ENCODE measurements around the gene TMEM79. TPM values are rescaled to one million over a fixed set of nuclear protein-coding genes. Genes with fewer than 3 reads are reported as not detected.

The TMEM79 gene
- total RNA-seq (3.2 TPM), polyA plus RNA-seq (6.3 TPM)

- 85% methylated on average over 7 of the region's 7 CpGs for WGBS
- Histone ChIP-seq H3K27ac (ENCODE audit: low read depth) (peak within 1 kb of the TSS; percentile 5), H3K4me1 (ENCODE audit: insufficient read depth) (no peaks in the 10 kb centered on the region), H3K4me3 (ENCODE audit: low read depth, low read length) (peak within 1 kb of the TSS; percentile 91), H3K36me3 (ENCODE audit: insufficient read depth) (no peaks in the 10 kb centered on the region)
- DNase-seq (ENCODE audit: extremely low spot score), result no peak
These were observed at the start of gene TMEM79 for GRCh38 chr1:156284112-156284511. Gene TMEM79, plus strand, starts transcription at chr1:156284325. Its CDS starts 902 bp downstream, at chr1:156285227.

GRCh38 chr1:156236164-156236563 is 48.0 kb upstream of the TMEM79 start:
- Histone ChIP-seq H3K4me3 (ENCODE audit: low read depth, low read length) (no peak overlapping the region), H3K4me1 (ENCODE audit: insufficient read depth) (no peaks in the 10 kb centered on the region), H3K27ac (ENCODE audit: low read depth) (no peak overlapping the region), H3K36me3 (ENCODE audit: insufficient read depth) (peaks cover 8% of the 10 kb centered on the region)
- WGBS, result 94% methylated on average over 12 of the region's 12 CpGs
- no peak for DNase-seq (ENCODE audit: extremely low spot score)

DNA sequence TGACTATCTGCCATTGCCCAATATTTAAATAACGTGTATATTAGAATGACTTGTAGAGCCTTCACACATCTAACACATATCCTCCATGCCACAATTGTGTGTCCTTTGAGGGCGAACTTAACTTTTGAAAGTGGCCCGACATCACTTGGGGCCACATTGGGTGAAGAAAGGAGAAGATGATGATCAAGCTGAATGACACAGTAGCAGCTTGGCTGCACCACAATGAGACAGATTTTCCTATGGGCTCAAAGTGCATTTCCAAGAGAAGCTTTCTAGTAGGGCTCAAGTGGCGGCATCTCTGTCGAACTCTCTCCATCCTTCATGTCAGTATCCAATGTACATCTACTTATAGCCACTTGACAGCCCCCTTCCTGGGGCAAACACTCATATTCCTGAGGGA is 45.9 kb upstream of the TMEM79 start:
- no peak for DNase-seq (ENCODE audit: extremely low spot score)
- Histone ChIP-seq H3K27ac (ENCODE audit: low read depth) (no peak overlapping the region), H3K4me1 (ENCODE audit: insufficient read depth) (no peaks in the 10 kb centered on the region), H3K36me3 (ENCODE audit: insufficient read depth) (peaks cover 8% of the 10 kb centered on the region), H3K4me3 (ENCODE audit: low read depth, low read length) (no peak overlapping the region)
- WGBS, result 96% methylated on average over 5 of the region's 5 CpGs

DNA sequence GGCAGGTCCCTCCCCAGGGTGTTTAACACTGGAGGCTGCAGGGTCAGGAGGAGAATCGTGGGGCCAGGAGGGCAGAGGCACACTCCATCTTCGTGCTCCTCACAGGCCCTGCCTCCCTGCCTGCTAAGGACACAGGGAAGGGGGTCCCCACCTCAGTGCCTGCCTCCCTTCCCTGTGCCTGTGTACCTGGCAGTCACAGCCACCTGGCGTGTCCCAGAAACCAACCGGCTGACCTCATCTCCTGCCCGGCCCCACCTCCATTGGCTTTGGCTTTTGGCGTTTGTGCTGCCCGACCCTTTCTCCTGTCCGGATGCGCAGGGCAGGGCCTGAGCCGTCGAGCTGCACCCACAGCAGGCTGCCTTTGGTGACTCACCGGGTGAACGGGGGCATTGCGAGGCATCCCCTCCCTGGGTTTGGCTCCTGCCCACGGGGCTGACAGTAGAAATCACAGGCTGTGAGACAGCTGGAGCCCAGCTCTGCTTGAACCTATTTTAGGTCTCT is 42.8 kb upstream of the TMEM79 start:
- no peak for DNase-seq (ENCODE audit: extremely low spot score)
- Histone ChIP-seq H3K27ac (ENCODE audit: low read depth) (no peak overlapping the region), H3K36me3 (ENCODE audit: insufficient read depth) (peaks cover 6% of the 10 kb centered on the region), H3K4me1 (ENCODE audit: insufficient read depth) (no peaks in the 10 kb centered on the region), H3K4me3 (ENCODE audit: low read depth, low read length) (no peak overlapping the region)
- 70% methylated on average over 15 of the region's 15 CpGs for WGBS

DNA sequence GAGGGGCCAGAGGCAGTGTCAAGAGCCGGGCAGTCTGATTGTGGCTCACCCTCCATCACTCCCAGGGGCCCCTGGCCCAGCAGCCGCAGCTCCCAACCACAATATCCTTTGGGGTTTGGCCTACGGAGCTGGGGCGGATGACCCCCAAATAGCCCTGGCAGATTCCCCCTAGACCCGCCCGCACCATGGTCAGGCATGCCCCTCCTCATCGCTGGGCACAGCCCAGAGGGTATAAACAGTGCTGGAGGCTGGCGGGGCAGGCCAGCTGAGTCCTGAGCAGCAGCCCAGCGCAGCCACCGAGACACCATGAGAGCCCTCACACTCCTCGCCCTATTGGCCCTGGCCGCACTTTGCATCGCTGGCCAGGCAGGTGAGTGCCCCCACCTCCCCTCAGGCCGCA is 42.2 kb upstream of the TMEM79 start, which contains the start of gene BGLAP:
TSS of gene BGLAP (plus strand) at position 259 of the 400 bp plus-strand sequence. CDS start at position 307, 48 bp downstream.
- H3K27ac ChIP-seq (ENCODE audit: low read depth), result no peak within 1 kb of the TSS
- H3K4me3 ChIP-seq (ENCODE audit: low read depth, low read length), result no peak within 1 kb of the TSS
- no peaks in the 10 kb centered on the region for H3K4me1 ChIP-seq (ENCODE audit: insufficient read depth)
- peaks cover 3% of the 10 kb centered on the region for H3K36me3 ChIP-seq (ENCODE audit: insufficient read depth)
- WGBS, result 82% methylated on average over 14 of the region's 14 CpGs
- no peak for DNase-seq (ENCODE audit: extremely low spot score)

DNA sequence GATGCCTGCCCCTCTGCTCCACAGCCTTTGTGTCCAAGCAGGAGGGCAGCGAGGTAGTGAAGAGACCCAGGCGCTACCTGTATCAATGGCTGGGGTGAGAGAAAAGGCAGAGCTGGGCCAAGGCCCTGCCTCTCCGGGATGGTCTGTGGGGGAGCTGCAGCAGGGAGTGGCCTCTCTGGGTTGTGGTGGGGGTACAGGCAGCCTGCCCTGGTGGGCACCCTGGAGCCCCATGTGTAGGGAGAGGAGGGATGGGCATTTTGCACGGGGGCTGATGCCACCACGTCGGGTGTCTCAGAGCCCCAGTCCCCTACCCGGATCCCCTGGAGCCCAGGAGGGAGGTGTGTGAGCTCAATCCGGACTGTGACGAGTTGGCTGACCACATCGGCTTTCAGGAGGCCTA is 41.4 kb upstream of the TMEM79 start:
- Histone ChIP-seq H3K36me3 (ENCODE audit: insufficient read depth) (peaks cover 3% of the 10 kb centered on the region), H3K4me3 (ENCODE audit: low read depth, low read length) (no peak overlapping the region), H3K27ac (ENCODE audit: low read depth) (no peak overlapping the region), H3K4me1 (ENCODE audit: insufficient read depth) (no peaks in the 10 kb centered on the region)
- WGBS, result 77% methylated on average over 10 of the region's 10 CpGs
- DNase-seq (ENCODE audit: extremely low spot score), result no peak

DNA sequence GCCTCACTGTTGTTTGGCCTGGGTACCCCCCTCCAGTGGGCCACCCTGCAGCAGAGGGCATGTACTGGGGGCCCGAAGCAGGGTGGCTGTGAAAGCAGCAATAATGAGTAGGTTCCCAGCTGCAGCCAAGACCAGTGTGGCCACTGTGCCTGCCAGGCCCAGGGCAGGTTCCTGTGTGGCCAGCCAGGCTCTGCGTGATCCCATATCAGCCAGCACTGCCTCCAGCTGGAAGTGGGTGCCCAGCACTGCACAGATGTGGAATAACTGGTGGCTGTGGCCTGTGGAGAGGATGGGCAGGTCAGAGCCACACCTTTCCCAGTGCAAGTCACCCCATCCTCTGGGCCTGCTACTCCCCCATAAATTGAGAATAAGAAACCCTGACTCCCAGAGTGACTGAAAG is 40.0 kb upstream of the TMEM79 start:
- DNase-seq (ENCODE audit: extremely low spot score), result no peak
- WGBS, result 83% methylated on average over 2 of the region's 2 CpGs
- Histone ChIP-seq H3K4me3 (ENCODE audit: low read depth, low read length) (no peak overlapping the region), H3K4me1 (ENCODE audit: insufficient read depth) (no peaks in the 10 kb centered on the region), H3K27ac (ENCODE audit: low read depth) (no peak overlapping the region), H3K36me3 (ENCODE audit: insufficient read depth) (peaks cover 2% of the 10 kb centered on the region)

- DNase-seq (ENCODE audit: extremely low spot score), result no peak
- Histone ChIP-seq H3K36me3 (ENCODE audit: insufficient read depth) (peaks cover 2% of the 10 kb centered on the region), H3K27ac (ENCODE audit: low read depth) (no peak overlapping the region), H3K4me3 (ENCODE audit: low read depth, low read length) (no peak overlapping the region), H3K4me1 (ENCODE audit: insufficient read depth) (no peaks in the 10 kb centered on the region)
- 88% methylated on average over 17 of the region's 17 CpGs for WGBS
These were observed 39.4 kb upstream of the TMEM79 start for GRCh38 chr1:156244712-156245111.

- 5% methylated on average over 69 of the region's 69 CpGs for WGBS
- Histone ChIP-seq H3K27ac (ENCODE audit: low read depth) (no peak overlapping the region), H3K4me1 (ENCODE audit: insufficient read depth) (no peaks in the 10 kb centered on the region), H3K4me3 (ENCODE audit: low read depth, low read length) (no peak overlapping the region), H3K36me3 (ENCODE audit: insufficient read depth) (no peaks in the 10 kb centered on the region)
- no peak for DNase-seq (ENCODE audit: extremely low spot score)
These were observed 38.5 kb upstream of the TMEM79 start for GRCh38 chr1:156245451-156246232.

DNA sequence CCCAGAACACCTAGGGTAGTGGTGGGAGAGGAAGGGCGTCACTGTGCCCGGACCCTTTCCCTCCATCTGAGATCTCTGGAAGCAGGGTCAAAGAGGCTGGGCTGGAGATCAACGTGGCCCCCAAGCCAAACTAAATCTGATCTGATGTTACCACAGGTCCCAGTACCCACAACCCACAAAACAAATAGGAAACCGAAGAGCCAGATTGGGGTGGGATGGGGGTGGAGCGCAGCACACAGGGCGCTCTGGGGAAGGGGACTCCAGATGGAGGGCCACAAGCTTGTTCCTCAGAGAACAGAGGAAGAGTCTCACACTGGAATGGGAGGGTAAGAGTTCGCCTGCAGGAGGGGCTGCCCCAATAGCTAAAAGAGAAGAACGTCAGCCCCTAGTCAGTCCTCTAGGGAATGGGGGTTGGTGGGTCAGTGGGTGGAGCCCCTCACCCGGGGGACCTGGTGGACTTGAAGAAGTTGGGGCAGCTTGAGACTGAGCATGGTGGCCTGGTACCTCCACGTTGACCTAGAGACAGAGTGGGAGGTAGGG is 37.8 kb upstream of the TMEM79 start:
- H3K36me3 ChIP-seq (ENCODE audit: insufficient read depth), result no peaks in the 10 kb centered on the region
- DNase-seq (ENCODE audit: extremely low spot score), result no peak
- no peak overlapping the region for H3K4me3 ChIP-seq (ENCODE audit: low read depth, low read length)
- H3K27ac ChIP-seq (ENCODE audit: low read depth), result no peak overlapping the region
- no peaks in the 10 kb centered on the region for H3K4me1 ChIP-seq (ENCODE audit: insufficient read depth)
- 58% methylated on average over 10 of the region's 10 CpGs for WGBS

GRCh38 chr1:156246781-156247459 is 37.2 kb upstream of the TMEM79 start:
- no peak overlapping the region for H3K27ac ChIP-seq (ENCODE audit: low read depth)
- no peaks in the 10 kb centered on the region for H3K4me1 ChIP-seq (ENCODE audit: insufficient read depth)
- no peaks in the 10 kb centered on the region for H3K36me3 ChIP-seq (ENCODE audit: insufficient read depth)
- no peak overlapping the region for H3K4me3 ChIP-seq (ENCODE audit: low read depth, low read length)
- WGBS, result 45% methylated on average over 16 of the region's 16 CpGs
- no peak for DNase-seq (ENCODE audit: extremely low spot score)

DNA sequence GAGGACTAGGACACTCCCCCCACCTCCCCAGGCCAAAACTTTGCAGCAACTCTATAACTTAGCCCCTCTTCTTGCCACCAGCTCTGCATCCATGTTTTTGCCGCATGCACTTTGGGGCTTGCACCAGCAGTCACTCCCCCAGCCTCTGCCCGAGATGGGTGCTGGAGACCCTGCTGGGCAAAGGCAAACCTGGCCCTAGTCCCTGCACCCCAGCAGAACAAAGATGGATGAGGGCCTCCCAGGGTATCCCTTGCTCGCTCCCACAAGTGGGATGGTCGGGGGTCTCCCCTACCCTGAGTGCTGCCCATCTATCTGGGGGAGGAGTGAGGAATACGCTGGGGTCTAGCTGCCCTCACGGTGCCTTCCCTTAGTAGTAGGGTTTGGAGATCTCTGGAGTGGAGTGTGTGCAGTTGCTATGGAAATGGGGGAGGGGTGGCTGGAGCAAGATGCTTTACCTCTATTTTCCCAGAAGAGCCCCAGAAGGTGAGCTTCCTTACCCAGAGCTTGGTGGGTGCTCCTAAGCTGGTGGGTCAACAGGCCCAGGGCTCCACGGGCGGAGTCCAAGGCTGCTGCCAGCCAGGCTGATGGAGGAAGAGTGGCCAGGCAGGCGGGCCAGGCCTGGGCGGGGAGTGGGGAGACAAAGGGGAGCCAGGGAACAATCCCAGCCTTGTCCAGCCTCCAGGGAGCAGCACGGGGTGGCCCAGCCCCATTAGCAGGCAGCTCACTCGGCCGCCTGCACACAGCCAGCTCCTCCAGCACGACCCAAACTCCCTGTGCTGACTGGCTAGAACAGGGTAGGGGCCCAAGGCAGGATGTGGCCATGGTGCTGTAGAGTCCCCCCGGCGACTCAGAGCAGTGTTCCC is 36.4 kb upstream of the TMEM79 start, which contains the start of gene PAQR6:
TSS of gene PAQR6 (minus strand) at position 597 of the 863 bp plus-strand sequence. CDS start 1,325 bp downstream, outside the sequence.
- 41% methylated on average over 16 of the region's 16 CpGs for WGBS
- Histone ChIP-seq H3K36me3 (ENCODE audit: insufficient read depth) (no peaks in the 10 kb centered on the region), H3K4me3 (ENCODE audit: low read depth, low read length) (no peak within 1 kb of the TSS), H3K4me1 (ENCODE audit: insufficient read depth) (no peaks in the 10 kb centered on the region), H3K27ac (ENCODE audit: low read depth) (no peak within 1 kb of the TSS)
- no peak for DNase-seq (ENCODE audit: extremely low spot score)

DNA sequence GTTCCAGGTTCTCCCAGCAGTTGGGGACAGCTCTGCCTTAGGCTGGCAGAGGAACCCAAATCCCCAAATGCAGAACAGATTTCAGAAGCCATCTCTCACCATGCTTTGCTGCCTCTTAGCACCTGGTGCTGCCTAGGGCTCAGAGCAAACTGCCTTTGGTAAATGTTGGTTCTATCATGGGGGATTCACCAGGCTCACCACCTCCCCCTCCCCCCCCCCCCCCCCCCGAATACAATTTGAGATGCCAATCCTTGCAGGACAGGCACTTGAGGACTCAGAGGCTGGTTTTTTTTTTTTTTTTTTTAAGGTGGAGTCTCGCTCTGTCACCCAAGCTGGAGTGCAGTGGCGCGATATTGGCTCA is 35.8 kb upstream of the TMEM79 start:
- WGBS, result 80% methylated on average over 4 of the region's 4 CpGs
- no peak overlapping the region for H3K27ac ChIP-seq (ENCODE audit: low read depth)
- H3K4me3 ChIP-seq (ENCODE audit: low read depth, low read length), result no peak overlapping the region
- no peak for DNase-seq (ENCODE audit: extremely low spot score)
- H3K36me3 ChIP-seq (ENCODE audit: insufficient read depth), result no peaks in the 10 kb centered on the region
- H3K4me1 ChIP-seq (ENCODE audit: insufficient read depth), result no peaks in the 10 kb centered on the region
